Forelimb muscle (tissue), 1 donor: ENCODE results near the gene ANKRD18A. TPM values are rescaled to one million over a fixed set of nuclear protein-coding genes. Genes with fewer than 3 reads are reported as not detected.
"Not testable (repeated sequence)": the region's sequence is repeated elsewhere in the genome, so short reads cannot be mapped to it uniquely, and the experiment has no call there.

Experiments
- DNase-seq: peaks from one replicate; pipeline ENCODE4 v3.0.0-alpha.2; 2013; ENCODE audit warnings: low read depth
- polyA plus RNA-seq: library from polyadenylated mRNA; unstranded; fragments of 120-200 nt; gene quantifications from one replicate; pipeline ENCODE4 v1.2.1, GENCODE V29; 2013; ENCODE audit not compliant: insufficient read length

The ANKRD18A gene
- polyA plus RNA-seq, 1 donor = 0.09 TPM

- DNase-seq = not testable (repeated sequence)
Observed at GRCh38 chr9:38546497-38547163, 73.8 kb downstream of the ANKRD18A start.

GRCh38 chr9:38540535-38540934, 79.9 kb downstream of the ANKRD18A start:
- DNase-seq = not testable (repeated sequence)

GRCh38 chr9:38529317-38529716, 91.1 kb downstream of the ANKRD18A start:
- DNase-seq = no peak

- DNase-seq = no peak
Observed at GRCh38 chr9:38527503-38527902, 92.9 kb downstream of the ANKRD18A start.

GRCh38 chr9:38526591-38526990, 93.8 kb downstream of the ANKRD18A start:
- no peak for DNase-seq

GRCh38 chr9:38523121-38523520, 97.3 kb downstream of the ANKRD18A start:
- no peak for DNase-seq

- no peak for DNase-seq
Observed at GRCh38 chr9:38521762-38522161, 98.6 kb downstream of the ANKRD18A start.

Other genes starting within 250 kb of the ANKRD18A start
- gene ALDH1B1, start 227.9 kb downstream of the ANKRD18A start, polyA plus RNA-seq = 20.2 TPM
- 0.67 TPM for gene IGFBPL1, start 196.1 kb downstream of the ANKRD18A start, polyA plus RNA-seq
- 0.14 TPM for gene FAM240B, start 99.5 kb upstream of the ANKRD18A start, polyA plus RNA-seq